Measurements from ENCODE around the gene ERC2.

The ERC2 gene

GRCh38 chr3:55601366-55602080 lies 866.7 kb downstream of the ERC2 start:
- no peak for DNase-seq

DNA sequence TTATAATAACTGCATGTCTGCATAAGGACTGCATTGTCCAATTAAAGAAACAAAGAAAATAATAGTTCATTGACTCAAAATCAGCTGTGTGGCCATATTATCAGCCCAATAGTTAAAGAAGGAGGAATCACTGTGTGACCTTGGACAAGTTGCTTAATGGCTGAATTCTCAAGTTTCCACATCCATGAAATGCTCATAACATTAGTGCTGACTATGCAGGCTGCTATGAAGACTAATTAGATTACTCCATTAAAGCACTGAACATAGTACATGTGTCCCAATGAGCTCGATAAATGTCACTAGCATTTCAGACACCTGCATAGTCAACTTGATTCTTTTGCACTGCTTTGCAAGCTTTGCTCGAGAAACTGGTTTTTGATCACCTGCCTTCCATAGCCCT lies 870.0 kb downstream of the ERC2 start:
- no peak for DNase-seq

DNA sequence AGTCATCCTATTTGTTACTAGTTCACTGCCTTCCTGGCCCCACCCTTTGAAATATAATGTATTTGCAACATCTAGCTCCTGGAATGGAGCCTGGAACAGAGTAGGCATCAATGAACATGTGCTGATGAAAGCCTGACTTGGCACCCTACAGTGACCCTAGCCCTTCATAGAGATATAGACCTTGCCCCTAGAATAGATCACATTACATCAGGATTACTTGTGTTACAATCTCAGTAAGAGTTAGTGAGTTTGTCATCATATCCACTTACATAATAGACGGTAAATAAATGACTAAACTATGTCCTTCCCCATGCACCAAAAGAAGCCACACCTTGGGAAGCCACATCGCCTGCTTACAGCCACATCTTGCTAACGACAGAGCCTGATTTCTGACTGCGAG lies 870.6 kb downstream of the ERC2 start:
- DNase-seq, result no peak

DNA sequence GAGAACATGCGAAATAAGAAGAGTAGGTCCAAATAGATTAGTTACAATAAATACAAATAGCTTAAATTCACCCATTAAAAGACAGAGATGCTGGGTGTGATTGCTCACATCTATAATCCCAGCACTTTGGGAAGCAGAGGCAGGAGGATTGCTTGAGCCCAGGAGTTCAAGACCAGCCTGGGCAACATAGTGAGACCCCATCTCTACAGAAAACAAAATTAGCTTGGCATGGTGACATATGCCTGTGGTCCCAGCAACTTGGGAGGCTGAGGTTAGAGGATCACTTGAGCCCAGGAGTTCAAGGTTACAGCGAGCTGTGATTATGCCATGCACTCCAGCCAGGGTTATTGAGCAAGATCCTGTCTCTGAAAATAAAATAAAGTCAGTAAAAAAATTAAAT lies 872.1 kb downstream of the ERC2 start:
- DNase-seq, result no peak

- DNase-seq, result no peak
These were observed 872.8 kb downstream of the ERC2 start for GRCh38 chr3:55595420-55595819.

DNA sequence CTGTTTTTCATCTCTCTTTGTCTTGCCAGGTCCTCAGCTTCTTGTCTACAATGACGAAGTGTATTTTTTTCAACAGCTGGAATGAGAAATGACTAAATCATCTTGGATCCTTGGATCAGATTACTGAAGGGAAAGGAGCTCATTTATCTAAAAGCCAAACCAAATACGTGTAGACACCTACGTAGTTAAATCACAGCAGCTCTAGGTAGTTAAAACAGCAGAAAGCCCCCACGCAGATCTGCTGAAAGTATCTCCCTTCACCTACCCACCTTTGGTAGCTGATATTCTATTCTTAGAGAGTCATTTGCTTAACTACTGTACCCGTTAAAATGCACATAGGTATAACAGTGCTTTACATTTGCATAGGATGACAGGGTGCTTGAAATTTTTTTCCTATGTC lies 875.7 kb downstream of the ERC2 start:
- no peak for DNase-seq

GRCh38 chr3:55591888-55592287 lies 876.4 kb downstream of the ERC2 start:
- no peak for DNase-seq

DNA sequence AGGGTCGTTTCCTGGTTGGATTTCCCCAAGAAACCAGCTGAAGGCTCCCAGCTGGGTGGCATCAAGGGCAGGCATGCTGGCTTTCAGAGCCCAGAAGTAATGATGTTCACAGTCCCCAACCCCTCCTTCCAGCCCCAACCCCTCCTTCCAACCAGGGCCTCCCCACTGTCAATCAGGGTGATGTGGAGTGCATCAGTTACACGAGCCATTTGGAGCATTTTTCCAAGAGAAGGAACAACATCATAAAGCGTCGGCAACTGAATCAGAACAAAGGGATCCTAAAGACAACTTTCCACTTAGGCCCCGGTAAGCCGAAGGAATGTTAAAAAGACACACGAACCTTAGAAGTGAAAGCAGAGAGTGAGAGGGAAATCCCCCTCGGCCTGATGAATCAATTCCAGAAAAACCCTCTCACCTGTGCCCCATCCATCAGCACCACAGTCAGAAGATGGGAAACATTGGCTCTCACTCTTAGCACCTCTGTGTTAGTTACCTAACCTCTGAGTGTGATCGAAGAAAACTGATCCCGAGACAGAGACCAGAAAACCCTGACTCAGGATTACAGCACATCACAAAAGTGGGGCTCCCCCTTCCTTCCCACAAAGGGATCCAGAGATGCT lies 880.0 kb downstream of the ERC2 start:
- no peak for DNase-seq

DNA sequence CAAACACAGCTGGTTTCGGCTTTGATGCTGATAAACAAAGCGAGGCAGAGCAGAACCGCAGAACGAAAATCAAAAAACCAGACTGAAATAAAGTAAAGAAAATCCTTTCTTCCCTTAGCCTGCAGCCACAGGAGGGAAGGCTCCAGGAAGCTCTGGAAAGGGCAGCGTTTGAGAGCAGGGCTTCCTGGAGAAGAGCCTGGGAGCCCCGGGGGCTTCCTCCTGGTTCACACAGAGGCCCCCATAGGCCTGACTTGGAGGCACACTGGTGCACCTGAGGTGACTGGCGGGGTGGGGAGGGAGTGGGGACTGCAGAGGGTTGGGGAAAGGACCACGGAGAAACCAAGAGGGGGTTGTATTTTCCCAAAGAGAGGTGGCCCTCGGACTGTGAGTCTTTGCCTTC lies 882.4 kb downstream of the ERC2 start:
- no peak for DNase-seq

DNA sequence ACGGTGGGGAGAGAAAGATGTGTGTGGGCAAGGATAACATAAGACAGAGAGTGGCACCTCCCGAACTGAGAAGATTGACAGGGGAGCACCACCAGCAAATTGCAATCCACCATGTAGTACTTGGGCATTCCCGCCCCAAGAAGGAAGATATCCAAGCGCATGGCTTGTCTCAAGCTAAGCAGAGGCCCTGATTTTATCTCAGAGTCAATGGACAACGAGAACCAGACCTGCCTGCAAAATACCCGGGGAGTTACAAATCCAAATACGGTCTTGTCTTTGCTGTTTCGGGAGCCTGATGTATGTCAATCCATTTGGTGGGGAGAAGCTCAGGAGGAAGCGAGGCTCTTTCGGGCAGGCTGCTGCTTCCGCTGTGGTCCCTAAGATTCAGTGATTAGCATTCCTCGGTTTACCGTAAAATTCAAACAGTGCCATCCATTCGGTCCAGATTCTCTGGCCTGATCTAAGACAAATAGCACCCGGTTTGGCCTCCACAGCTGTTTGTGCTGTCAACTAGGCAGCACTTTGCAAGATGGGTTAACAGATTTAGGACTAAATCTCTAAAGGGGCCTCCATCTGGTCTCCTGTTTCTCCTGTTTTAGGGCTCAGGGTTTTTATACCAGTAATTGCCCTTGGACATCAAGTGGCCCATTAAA lies 883.4 kb downstream of the ERC2 start:
- no peak for DNase-seq

DNA sequence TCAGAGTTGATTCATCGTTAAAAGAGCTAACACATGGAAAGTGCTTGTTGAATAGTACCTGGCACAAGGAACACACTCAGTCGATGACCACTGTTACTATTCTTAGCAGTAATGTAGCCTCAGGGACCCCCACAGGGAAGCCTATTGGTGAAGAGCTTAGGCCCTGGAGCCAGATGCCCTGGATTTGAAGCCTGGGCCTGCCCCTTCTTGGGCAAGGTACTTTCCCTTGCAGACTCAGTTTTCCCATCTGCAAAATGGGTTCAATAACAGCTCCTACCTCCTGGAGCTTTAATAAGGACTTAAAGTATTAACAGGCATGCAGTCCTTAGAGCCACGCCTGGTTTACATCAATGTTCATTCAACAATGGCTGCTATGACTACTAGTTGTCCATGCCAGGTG lies 884.2 kb downstream of the ERC2 start:
- no peak for DNase-seq

GRCh38 chr3:55583475-55583874 lies 884.8 kb downstream of the ERC2 start:
- no peak for DNase-seq

DNA sequence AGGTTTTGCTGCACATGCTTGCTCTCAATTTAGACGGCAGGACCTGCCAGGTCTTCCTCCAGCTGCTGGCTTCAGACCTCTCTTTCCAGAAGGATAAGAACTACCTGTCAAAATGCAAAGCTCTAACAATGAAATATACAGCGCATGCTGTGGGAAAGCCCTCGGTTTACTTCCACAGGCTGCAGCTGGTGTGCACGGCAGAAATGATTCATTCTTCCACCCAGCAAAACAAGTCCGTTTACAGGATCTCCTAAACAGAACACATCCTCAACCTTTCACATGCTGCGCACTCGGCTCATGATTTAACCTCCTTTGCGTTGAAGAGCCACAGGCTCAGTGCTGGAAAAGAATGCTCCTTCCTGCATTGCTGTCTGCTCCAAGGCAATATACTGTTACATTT lies 888.8 kb downstream of the ERC2 start:
- DNase-seq, result no peak

DNA sequence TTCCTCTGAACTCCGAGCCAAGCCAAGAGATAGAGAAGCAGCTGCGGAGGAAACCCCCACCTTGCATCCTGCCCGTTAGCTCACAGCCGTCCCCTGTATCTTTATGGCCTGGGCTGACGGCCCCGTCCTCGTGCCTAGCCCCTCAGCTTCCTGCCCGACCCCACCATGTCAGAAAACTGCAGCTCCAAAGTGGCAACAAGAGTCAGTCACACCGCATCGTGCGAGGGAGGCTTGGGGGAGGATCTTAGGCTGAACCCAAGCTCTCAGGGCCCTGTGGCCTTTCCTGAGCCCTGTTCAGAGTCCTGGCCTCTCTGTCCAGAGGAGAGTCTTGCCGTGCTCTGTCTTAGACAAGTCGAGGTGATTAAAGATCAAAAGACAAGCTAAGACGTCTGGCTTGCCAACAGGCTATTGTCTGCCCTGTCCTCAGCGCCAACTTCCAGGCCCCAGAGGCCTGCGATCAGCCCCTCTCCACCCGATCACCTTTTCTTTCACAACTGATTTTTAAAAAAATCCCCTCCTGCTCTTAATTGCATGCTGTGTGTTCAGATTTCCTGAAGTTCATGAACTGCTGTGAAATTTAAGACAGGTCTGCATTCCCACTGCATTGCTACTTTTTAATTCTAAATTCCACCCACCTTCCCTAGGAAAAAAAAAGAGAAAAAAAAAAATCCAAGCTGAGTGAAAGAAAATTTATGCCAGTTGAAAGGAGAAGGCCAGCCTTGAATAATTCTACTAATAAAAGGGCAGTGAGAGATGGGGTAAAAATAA lies 891.5 kb downstream of the ERC2 start:
- DNase-seq, result no peak

DNA sequence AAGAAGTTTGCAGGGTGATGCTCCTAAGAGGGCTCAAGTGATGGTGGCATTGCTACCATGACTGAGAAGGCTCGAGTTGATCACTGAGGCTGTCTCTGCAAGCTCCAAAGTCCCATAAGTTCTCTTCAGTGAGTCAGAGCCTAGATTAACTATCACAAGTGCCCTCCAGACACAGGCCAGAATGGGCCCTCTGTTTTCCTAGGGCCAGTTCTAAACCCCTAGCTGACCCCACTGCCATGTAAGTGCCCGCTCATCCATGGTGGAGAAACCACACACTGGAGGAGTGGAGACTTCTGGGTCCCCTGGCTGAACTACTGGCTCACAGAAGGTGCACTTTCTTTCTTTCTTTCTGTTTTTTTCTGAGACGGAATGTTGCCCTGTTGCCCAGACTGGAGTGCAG lies 893.6 kb downstream of the ERC2 start:
- no peak for DNase-seq

GRCh38 chr3:55572816-55573215 lies 895.5 kb downstream of the ERC2 start:
- DNase-seq, result no peak

DNA sequence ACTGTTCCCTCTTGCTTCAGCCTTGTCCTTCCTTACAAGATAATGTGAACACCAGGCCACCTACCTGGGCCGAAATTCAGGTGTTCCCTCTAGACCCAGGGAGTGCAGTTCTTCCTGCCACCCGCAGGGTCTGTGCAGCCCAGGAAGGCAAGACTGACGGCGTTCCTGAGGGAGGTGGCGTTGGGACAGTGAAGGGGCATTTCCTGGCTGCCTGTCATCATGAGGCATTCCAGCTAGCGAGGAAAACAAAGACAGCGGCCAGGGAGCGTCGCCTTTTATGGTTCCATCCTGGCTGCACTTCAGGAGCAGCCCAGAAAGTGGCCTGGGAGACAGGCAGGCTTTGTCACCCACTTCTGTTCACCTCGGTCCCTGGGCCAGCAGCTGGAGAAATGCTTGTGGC lies 896.4 kb downstream of the ERC2 start:
- no peak for DNase-seq

DNA sequence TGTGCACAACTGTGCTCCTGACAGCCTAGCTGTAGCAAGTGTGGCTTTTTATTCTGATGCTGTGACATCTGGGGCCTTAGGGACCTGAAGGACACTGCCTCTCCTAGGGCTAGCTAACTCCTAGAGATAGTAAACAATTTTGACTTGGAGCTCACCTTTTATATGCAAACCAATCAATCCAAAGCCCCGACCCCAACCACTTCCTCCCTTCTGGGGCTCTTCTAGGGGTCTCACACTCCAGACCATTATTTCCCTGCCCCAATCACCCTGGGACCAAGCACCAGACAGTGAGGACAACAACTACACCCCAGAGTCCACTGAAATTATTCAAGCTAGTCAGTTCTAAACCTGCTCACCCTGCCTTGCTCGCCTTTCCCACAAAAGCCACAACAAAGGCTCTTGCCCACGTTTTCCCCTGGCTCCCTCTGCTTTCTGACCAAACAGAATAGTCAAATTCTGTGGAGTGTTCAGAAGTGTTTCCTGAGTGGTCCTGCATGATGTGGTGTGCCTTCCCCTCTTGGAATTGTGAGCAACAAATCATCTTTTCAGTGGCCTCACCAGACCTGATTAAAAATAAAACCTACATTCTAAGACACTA lies 897.0 kb downstream of the ERC2 start:
- no peak for DNase-seq

GRCh38 chr3:55570271-55570711 lies 898.0 kb downstream of the ERC2 start:
- no peak for DNase-seq

- no peak for DNase-seq
These were observed 899.2 kb downstream of the ERC2 start for GRCh38 chr3:55569033-55569599.

- DNase-seq, result no peak
These were observed 900.7 kb downstream of the ERC2 start for GRCh38 chr3:55567615-55568014.

GRCh38 chr3:55567121-55567520 lies 901.1 kb downstream of the ERC2 start:
- DNase-seq, result no peak

- DNase-seq, result no peak
These were observed 902.7 kb downstream of the ERC2 start for GRCh38 chr3:55565521-55565920.

Measured in T-helper 1 cell (primary cell).